ENCODE measurements around the gene S1PR5.
"Not testable (repeated sequence)": the region's sequence is repeated elsewhere in the genome, so short reads cannot be mapped to it uniquely, and the experiment has no call there.

Gene S1PR5

GRCh38 chr19:10533646-10534386 is 16.6 kb upstream of the S1PR5 start:
- no peak for DNase-seq
- no peaks in the 10 kb centered on the region for H3K4me1 ChIP-seq (ENCODE audit: control insufficient read depth, insufficient read depth, low read length, poor library complexity, severe bottlenecking)
- H3K4me3 ChIP-seq (ENCODE audit: insufficient read depth, low read depth, low read length, poor library complexity, severe bottlenecking): no peak overlapping the region
- H3K9me3 ChIP-seq (ENCODE audit: control insufficient read depth, low read length): no peaks in the 10 kb centered on the region
- H3K27ac ChIP-seq (ENCODE audit: insufficient read depth, low read length, poor library complexity, severe bottlenecking): no peak overlapping the region
- no peaks in the 10 kb centered on the region for H3K36me3 ChIP-seq (ENCODE audit: control insufficient read depth, insufficient read depth, low read length)
- H3K27me3 ChIP-seq (replicated peaks; ENCODE audit: control insufficient read depth, insufficient read depth, low read length, poor library complexity, severe bottlenecking): no peaks in the 10 kb centered on the region

- Histone ChIP-seq H3K4me3 (ENCODE audit: insufficient read depth, low read depth, low read length, poor library complexity, severe bottlenecking) (no peak overlapping the region), H3K27me3 (replicated peaks; ENCODE audit: control insufficient read depth, insufficient read depth, low read length, poor library complexity, severe bottlenecking) (no peaks in the 10 kb centered on the region), H3K9me3 (ENCODE audit: control insufficient read depth, low read length) (no peaks in the 10 kb centered on the region), H3K27ac (ENCODE audit: insufficient read depth, low read length, poor library complexity, severe bottlenecking) (no peak overlapping the region), H3K4me1 (ENCODE audit: control insufficient read depth, insufficient read depth, low read length, poor library complexity, severe bottlenecking) (no peaks in the 10 kb centered on the region), H3K36me3 (ENCODE audit: control insufficient read depth, insufficient read depth, low read length) (no peaks in the 10 kb centered on the region)
- DNase-seq: no peak
Measured at GRCh38 chr19:10532457-10532856, 15.2 kb upstream of the S1PR5 start.

- not testable (repeated sequence) for DNase-seq; H3K27ac ChIP-seq (ENCODE audit: insufficient read depth, low read length, poor library complexity, severe bottlenecking); H3K4me1 ChIP-seq (ENCODE audit: control insufficient read depth, insufficient read depth, low read length, poor library complexity, severe bottlenecking); H3K4me3 ChIP-seq (ENCODE audit: insufficient read depth, low read depth, low read length, poor library complexity, severe bottlenecking); H3K36me3 ChIP-seq (ENCODE audit: control insufficient read depth, insufficient read depth, low read length); H3K9me3 ChIP-seq (ENCODE audit: control insufficient read depth, low read length); H3K27me3 ChIP-seq (replicated peaks; ENCODE audit: control insufficient read depth, insufficient read depth, low read length, poor library complexity, severe bottlenecking)
Measured at GRCh38 chr19:10526887-10527286, 9.6 kb upstream of the S1PR5 start.

- H3K4me3 ChIP-seq (ENCODE audit: insufficient read depth, low read depth, low read length, poor library complexity, severe bottlenecking): no peak overlapping the region
- H3K36me3 ChIP-seq (ENCODE audit: control insufficient read depth, insufficient read depth, low read length): no peaks in the 10 kb centered on the region
- H3K4me1 ChIP-seq (ENCODE audit: control insufficient read depth, insufficient read depth, low read length, poor library complexity, severe bottlenecking): no peaks in the 10 kb centered on the region
- no peak for DNase-seq
- H3K27me3 ChIP-seq (replicated peaks; ENCODE audit: control insufficient read depth, insufficient read depth, low read length, poor library complexity, severe bottlenecking): no peaks in the 10 kb centered on the region
- no peak overlapping the region for H3K27ac ChIP-seq (ENCODE audit: insufficient read depth, low read length, poor library complexity, severe bottlenecking)
- no peaks in the 10 kb centered on the region for H3K9me3 ChIP-seq (ENCODE audit: control insufficient read depth, low read length)
Measured at GRCh38 chr19:10525636-10526035, 8.4 kb upstream of the S1PR5 start.

- peak in 1 of 3 donors; percentile 32 for DNase-seq
- no peaks in the 10 kb centered on the region for H3K9me3 ChIP-seq (ENCODE audit: control insufficient read depth, low read length)
- H3K27me3 ChIP-seq (replicated peaks; ENCODE audit: control insufficient read depth, insufficient read depth, low read length, poor library complexity, severe bottlenecking): peaks cover 11% of the 10 kb centered on the region
- no peaks in the 10 kb centered on the region for H3K36me3 ChIP-seq (ENCODE audit: control insufficient read depth, insufficient read depth, low read length)
- H3K27ac ChIP-seq (ENCODE audit: insufficient read depth, low read length, poor library complexity, severe bottlenecking): no peak overlapping the region
- H3K4me3 ChIP-seq (ENCODE audit: insufficient read depth, low read depth, low read length, poor library complexity, severe bottlenecking): no peak overlapping the region
- H3K4me1 ChIP-seq (ENCODE audit: control insufficient read depth, insufficient read depth, low read length, poor library complexity, severe bottlenecking): peaks cover 8% of the 10 kb centered on the region
Measured at GRCh38 chr19:10523135-10523636, 5.9 kb upstream of the S1PR5 start.

- Histone ChIP-seq H3K27me3 (replicated peaks; ENCODE audit: control insufficient read depth, insufficient read depth, low read length, poor library complexity, severe bottlenecking) (peaks cover 26% of the 10 kb centered on the region), H3K4me1 (ENCODE audit: control insufficient read depth, insufficient read depth, low read length, poor library complexity, severe bottlenecking) (peaks cover 21% of the 10 kb centered on the region)
Measured at GRCh38 chr19:10521461-10522171, 4.4 kb upstream of the S1PR5 start.

GRCh38 chr19:10520652-10521318 is 3.5 kb upstream of the S1PR5 start:
- no peak for DNase-seq
- Histone ChIP-seq H3K27ac (ENCODE audit: insufficient read depth, low read length, poor library complexity, severe bottlenecking) (no peak overlapping the region), H3K4me3 (ENCODE audit: insufficient read depth, low read depth, low read length, poor library complexity, severe bottlenecking) (no peak overlapping the region), H3K9me3 (ENCODE audit: control insufficient read depth, low read length) (no peaks in the 10 kb centered on the region), H3K4me1 (ENCODE audit: control insufficient read depth, insufficient read depth, low read length, poor library complexity, severe bottlenecking) (peaks cover 21% of the 10 kb centered on the region), H3K36me3 (ENCODE audit: control insufficient read depth, insufficient read depth, low read length) (no peaks in the 10 kb centered on the region), H3K27me3 (replicated peaks; ENCODE audit: control insufficient read depth, insufficient read depth, low read length, poor library complexity, severe bottlenecking) (peaks cover 28% of the 10 kb centered on the region)

More at GRCh38 chr19:10521461-10522171, 4.4 kb upstream of the S1PR5 start:
- no peaks in the 10 kb centered on the region for H3K9me3 ChIP-seq (ENCODE audit: control insufficient read depth, low read length)
- H3K27ac ChIP-seq (ENCODE audit: insufficient read depth, low read length, poor library complexity, severe bottlenecking): no peak overlapping the region
- no peak for DNase-seq
- H3K36me3 ChIP-seq (ENCODE audit: control insufficient read depth, insufficient read depth, low read length): no peaks in the 10 kb centered on the region
- H3K4me3 ChIP-seq (ENCODE audit: insufficient read depth, low read depth, low read length, poor library complexity, severe bottlenecking): no peak overlapping the region

GRCh38 chr19:10519421-10519820 is 2.2 kb upstream of the S1PR5 start:
- Histone ChIP-seq H3K36me3 (ENCODE audit: control insufficient read depth, insufficient read depth, low read length) (no peaks in the 10 kb centered on the region), H3K9me3 (ENCODE audit: control insufficient read depth, low read length) (no peaks in the 10 kb centered on the region), H3K27ac (ENCODE audit: insufficient read depth, low read length, poor library complexity, severe bottlenecking) (no peak overlapping the region), H3K4me1 (ENCODE audit: control insufficient read depth, insufficient read depth, low read length, poor library complexity, severe bottlenecking) (peaks cover 24% of the 10 kb centered on the region), H3K4me3 (ENCODE audit: insufficient read depth, low read depth, low read length, poor library complexity, severe bottlenecking) (no peak overlapping the region), H3K27me3 (replicated peaks; ENCODE audit: control insufficient read depth, insufficient read depth, low read length, poor library complexity, severe bottlenecking) (peaks cover 36% of the 10 kb centered on the region)
- DNase-seq: no peak

- peaks cover 43% of the 10 kb centered on the region for H3K27me3 ChIP-seq (replicated peaks; ENCODE audit: control insufficient read depth, insufficient read depth, low read length, poor library complexity, severe bottlenecking)
- H3K9me3 ChIP-seq (ENCODE audit: control insufficient read depth, low read length): no peaks in the 10 kb centered on the region
- no peak overlapping the region for H3K4me3 ChIP-seq (ENCODE audit: insufficient read depth, low read depth, low read length, poor library complexity, severe bottlenecking)
- H3K36me3 ChIP-seq (ENCODE audit: control insufficient read depth, insufficient read depth, low read length): no peaks in the 10 kb centered on the region
- no peak overlapping the region for H3K27ac ChIP-seq (ENCODE audit: insufficient read depth, low read length, poor library complexity, severe bottlenecking)
- DNase-seq: no peak
- H3K4me1 ChIP-seq (ENCODE audit: control insufficient read depth, insufficient read depth, low read length, poor library complexity, severe bottlenecking): peaks cover 31% of the 10 kb centered on the region
Measured at GRCh38 chr19:10518444-10519361, 1.5 kb upstream of the S1PR5 start.

Measured in effector memory CD4-positive, alpha-beta T cell (primary cell).